Measurements from ENCODE around the gene NDRG3.

DNA sequence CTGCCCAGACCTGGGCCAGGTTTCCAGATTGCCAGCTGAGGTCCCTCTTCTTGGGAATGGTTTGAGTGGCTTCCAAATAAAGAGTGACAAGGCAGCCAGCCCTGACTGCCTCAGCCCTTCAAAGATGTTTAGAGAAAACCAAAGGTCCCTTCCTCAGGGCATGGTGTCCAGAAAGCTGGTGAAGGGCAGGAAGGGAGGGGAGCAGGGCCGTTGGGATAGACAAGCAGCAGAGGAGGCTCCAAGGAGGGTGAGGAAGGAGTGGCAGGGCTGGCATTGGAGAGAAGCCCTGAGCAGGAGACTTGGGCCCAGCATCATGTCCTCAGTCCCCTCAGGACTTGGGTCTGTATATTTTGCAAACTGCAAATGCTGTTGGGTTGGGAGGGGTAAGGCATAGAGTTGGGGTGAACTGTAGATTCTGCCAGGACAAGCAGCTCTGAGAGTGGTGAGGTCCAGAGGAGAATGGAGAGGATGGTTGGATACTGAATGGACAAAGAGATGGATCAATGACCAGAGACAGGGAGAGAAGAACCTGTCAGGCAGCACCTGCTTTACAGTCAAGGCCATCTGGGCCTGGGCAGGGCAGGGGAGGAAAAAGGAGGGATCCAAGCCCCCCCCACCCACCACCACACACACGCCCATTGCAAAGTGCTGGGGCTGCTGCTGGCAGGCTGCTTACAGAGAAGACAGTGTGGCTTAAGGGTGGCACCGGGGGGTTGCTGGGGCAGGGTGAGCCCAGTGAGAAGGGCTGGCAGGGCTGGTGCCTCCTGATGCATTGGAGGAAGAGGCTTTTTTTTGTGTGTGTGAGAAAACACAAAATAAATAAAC, 33.2 kb upstream of the NDRG3 start:
- no peak for TF ChIP-seq EZH2phosphoT487 (IDR thresholded peaks at IDR 0.05; ENCODE audit: borderline replicate concordance, low read depth, low read length)
- TF ChIP-seq, protein P1, sequence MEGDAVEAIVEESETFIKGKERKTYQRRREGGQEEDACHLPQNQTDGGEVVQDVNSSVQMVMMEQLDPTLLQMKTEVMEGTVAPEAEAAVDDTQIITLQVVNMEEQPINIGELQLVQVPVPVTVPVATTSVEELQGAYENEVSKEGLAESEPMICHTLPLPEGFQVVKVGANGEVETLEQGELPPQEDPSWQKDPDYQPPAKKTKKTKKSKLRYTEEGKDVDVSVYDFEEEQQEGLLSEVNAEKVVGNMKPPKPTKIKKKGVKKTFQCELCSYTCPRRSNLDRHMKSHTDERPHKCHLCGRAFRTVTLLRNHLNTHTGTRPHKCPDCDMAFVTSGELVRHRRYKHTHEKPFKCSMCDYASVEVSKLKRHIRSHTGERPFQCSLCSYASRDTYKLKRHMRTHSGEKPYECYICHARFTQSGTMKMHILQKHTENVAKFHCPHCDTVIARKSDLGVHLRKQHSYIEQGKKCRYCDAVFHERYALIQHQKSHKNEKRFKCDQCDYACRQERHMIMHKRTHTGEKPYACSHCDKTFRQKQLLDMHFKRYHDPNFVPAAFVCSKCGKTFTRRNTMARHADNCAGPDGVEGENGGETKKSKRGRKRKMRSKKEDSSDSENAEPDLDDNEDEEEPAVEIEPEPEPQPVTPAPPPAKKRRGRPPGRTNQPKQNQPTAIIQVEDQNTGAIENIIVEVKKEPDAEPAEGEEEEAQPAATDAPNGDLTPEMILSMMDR (conservative IDR thresholded peaks at IDR 0.05; ENCODE audit: low read length), result no peak
